Measurements from ENCODE around the gene MRE11. TPM values are rescaled to one million over a fixed set of nuclear protein-coding genes. Genes with fewer than 3 reads are reported as not detected.

MRE11 gene
- total and polyA plus RNA-seq, 9 of the 15 experiments (the other 6 are each of a cell fraction or from before 2014, with no cell fraction given): 18.3 to 45.2 (median 29.1) TPM

GRCh38 chr11:94494126-94494680 is 559 bp upstream of the MRE11 start (continued):
- TF ChIP-seq, protein P1, sequence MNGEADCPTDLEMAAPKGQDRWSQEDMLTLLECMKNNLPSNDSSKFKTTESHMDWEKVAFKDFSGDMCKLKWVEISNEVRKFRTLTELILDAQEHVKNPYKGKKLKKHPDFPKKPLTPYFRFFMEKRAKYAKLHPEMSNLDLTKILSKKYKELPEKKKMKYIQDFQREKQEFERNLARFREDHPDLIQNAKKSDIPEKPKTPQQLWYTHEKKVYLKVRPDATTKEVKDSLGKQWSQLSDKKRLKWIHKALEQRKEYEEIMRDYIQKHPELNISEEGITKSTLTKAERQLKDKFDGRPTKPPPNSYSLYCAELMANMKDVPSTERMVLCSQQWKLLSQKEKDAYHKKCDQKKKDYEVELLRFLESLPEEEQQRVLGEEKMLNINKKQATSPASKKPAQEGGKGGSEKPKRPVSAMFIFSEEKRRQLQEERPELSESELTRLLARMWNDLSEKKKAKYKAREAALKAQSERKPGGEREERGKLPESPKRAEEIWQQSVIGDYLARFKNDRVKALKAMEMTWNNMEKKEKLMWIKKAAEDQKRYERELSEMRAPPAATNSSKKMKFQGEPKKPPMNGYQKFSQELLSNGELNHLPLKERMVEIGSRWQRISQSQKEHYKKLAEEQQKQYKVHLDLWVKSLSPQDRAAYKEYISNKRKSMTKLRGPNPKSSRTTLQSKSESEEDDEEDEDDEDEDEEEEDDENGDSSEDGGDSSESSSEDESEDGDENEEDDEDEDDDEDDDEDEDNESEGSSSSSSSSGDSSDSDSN (IDR thresholded peaks at IDR 0.05; ENCODE audit: borderline replicate concordance in 1 of 2, low read depth in 2 of 2, low read length in 2 of 2): peak in 1 of 2 experiments; percentile 71; a peak in 1 of 4 replicates
- TF ChIP-seq, protein P2, sequence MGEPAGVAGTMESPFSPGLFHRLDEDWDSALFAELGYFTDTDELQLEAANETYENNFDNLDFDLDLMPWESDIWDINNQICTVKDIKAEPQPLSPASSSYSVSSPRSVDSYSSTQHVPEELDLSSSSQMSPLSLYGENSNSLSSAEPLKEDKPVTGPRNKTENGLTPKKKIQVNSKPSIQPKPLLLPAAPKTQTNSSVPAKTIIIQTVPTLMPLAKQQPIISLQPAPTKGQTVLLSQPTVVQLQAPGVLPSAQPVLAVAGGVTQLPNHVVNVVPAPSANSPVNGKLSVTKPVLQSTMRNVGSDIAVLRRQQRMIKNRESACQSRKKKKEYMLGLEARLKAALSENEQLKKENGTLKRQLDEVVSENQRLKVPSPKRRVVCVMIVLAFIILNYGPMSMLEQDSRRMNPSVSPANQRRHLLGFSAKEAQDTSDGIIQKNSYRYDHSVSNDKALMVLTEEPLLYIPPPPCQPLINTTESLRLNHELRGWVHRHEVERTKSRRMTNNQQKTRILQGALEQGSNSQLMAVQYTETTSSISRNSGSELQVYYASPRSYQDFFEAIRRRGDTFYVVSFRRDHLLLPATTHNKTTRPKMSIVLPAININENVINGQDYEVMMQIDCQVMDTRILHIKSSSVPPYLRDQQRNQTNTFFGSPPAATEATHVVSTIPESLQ (CRISPR knock-in tag; IDR thresholded peaks at IDR 0.05): peak; percentile 93; the same call in 1 of the 2 replicates
- TF ChIP-seq, protein P3, sequence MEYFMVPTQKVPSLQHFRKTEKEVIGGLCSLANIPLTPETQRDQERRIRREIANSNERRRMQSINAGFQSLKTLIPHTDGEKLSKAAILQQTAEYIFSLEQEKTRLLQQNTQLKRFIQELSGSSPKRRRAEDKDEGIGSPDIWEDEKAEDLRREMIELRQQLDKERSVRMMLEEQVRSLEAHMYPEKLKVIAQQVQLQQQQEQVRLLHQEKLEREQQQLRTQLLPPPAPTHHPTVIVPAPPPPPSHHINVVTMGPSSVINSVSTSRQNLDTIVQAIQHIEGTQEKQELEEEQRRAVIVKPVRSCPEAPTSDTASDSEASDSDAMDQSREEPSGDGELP (CRISPR knock-in tag; IDR thresholded peaks at IDR 0.05; ENCODE audit: borderline replicate concordance): 0 out of 2 replicates have a peak, but pooled peaks have one; percentile 37
- TF ChIP-seq RB1 (IDR thresholded peaks at IDR 0.05; ENCODE audit: low read depth): peak; percentile 45; the same call in 1 of the 2 replicates
- TF ChIP-seq ZBTB11 (CRISPR knock-in tag; IDR thresholded peaks at IDR 0.05): 0 out of 6 replicates have a peak, but pooled peaks of 1 of the 3 experiments have one; percentile 35
- no peak for TF ChIP-seq ZFPM2 (CRISPR knock-in tag; IDR thresholded peaks at IDR 0.05)
- TF ChIP-seq ZBTB7A (IDR thresholded peaks at IDR 0.05; ENCODE audit: borderline replicate concordance, control insufficient read depth, low read depth, low read length): peak; percentile 69; the same call in 1 of the 2 replicates

Measured in K562 (cell line).